H1 (cell line): ENCODE data around the gene FLCN. TPM values are rescaled to one million over a fixed set of nuclear protein-coding genes. Genes with fewer than 3 reads are reported as not detected.
"Not testable (repeated sequence)": the region's sequence is repeated elsewhere in the genome, so short reads cannot be mapped to it uniquely, and the experiment has no call there.

Experiments used
- CTCF ChIA-PET: fragments of 300-600 bp; sonication (Branson Sonifier 250); formaldehyde crosslinking; loops from one replicate; lab custom pipeline; 2021; ENCODE audit not compliant: partially characterized antibody; lab: Charles Lee
- POLR2A ChIA-PET: fragments of 300-600 bp; sonication (Branson Sonifier 250); formaldehyde crosslinking; loops from one replicate; lab custom pipeline; 2021; ENCODE audit warnings: inconsistent platforms; ENCODE audit not compliant: partially characterized antibody; lab: Charles Lee
- DNase-seq, 2 experiments: peaks; one replicate each; pipeline versions ENCODE4 v3.0.0 to v3.0.0-alpha.2; 2010 to 2022; ENCODE audit warnings: low spot score in 2 of 2, low read depth in 1 of 2, mixed read lengths in 1 of 2
- FAIRE-seq: peaks from 2 replicates; lab custom pipeline; 2011; peaks lifted over from hg19 to GRCh38; lab: Jason Lieb, UNC
- H2AFZ ChIP-seq: 2 replicates; pipeline ENCODE4 v1.8.1; 2012; ENCODE audit warnings: low read length, inconsistent platforms
- H2AK5ac ChIP-seq: 2 replicates; pipeline ENCODE4 v1.6.1; 2013; ENCODE audit warnings: low read depth, low read length
- H2BK120ac ChIP-seq: replicated peaks from 2 replicates; pipeline ENCODE3; 2013; ENCODE audit warnings: low read depth, low read length, inconsistent platforms
- H2BK12ac ChIP-seq: 2 replicates; pipeline ENCODE4 v1.6.1; 2013; ENCODE audit warnings: low read depth, low read length
- H2BK15ac ChIP-seq: 2 replicates; pipeline ENCODE4 v1.6.1; 2013; ENCODE audit warnings: low read length
- H2BK20ac ChIP-seq: 2 replicates; pipeline ENCODE4 v1.6.1; 2013; ENCODE audit warnings: low read length
- H2BK5ac ChIP-seq: 2 replicates; pipeline ENCODE4 v1.6.1; 2013; ENCODE audit warnings: low read depth, low read length
- H3K14ac ChIP-seq: 2 replicates; pipeline ENCODE4 v1.6.1; 2013; ENCODE audit warnings: inconsistent platforms; ENCODE audit not compliant: insufficient read length
- H3K18ac ChIP-seq: 2 replicates; pipeline ENCODE4 v1.6.1; 2013; ENCODE audit warnings: low read length; ENCODE audit errors: extremely low read depth
- H3K23ac ChIP-seq: 2 replicates; pipeline ENCODE4 v1.6.1; 2013; ENCODE audit warnings: inconsistent platforms; ENCODE audit not compliant: insufficient read length
- H3K23me2 ChIP-seq: 2 replicates; pipeline ENCODE4 v1.6.1; 2013; ENCODE audit warnings: low read depth, low read length
- H3K27ac ChIP-seq: 2 replicates; pipeline ENCODE4 v1.6.1; 2011; ENCODE audit warnings: low read depth, low read length, inconsistent platforms
- H3K27me3 ChIP-seq, 4 experiments: replicated peaks in 1 of 4; 1 replicate in 1 of 4; 2 replicates in 3 of 4; pipeline versions ENCODE4 v1.6.1 to v1.8.1; 2011 to 2013; ENCODE audit warnings: low read length in 3 of 4, mild to moderate bottlenecking in 3 of 4, inconsistent platforms in 2 of 4, mixed read lengths in 2 of 4, moderate library complexity in 1 of 4; ENCODE audit not compliant: control insufficient read depth in 3 of 4, insufficient read depth in 3 of 4; ENCODE audit errors: extremely low read depth in 1 of 4
- H3K36me3 ChIP-seq, 4 experiments: 2 replicates each; pipeline versions ENCODE4 v1.6.1 to v1.8.1; 2011 to 2013; ENCODE audit warnings: mild to moderate bottlenecking in 4 of 4, low read length in 3 of 4, moderate library complexity in 2 of 4, control low read depth in 1 of 4, inconsistent platforms in 1 of 4; ENCODE audit not compliant: insufficient read depth in 4 of 4, control insufficient read depth in 2 of 4
- H3K4ac ChIP-seq: replicated peaks from 2 replicates; pipeline ENCODE3; 2013; ENCODE audit warnings: low read length, low read depth, mixed read lengths, inconsistent platforms; ENCODE audit not compliant: insufficient read length
- H3K4me1 ChIP-seq, 4 experiments: replicated peaks in 1 of 4; 1 replicate in 1 of 4; 2 replicates in 3 of 4; pipeline versions ENCODE4 v1.6.1 to v1.8.1; 2011 to 2013; ENCODE audit warnings: low read length in 3 of 4, inconsistent platforms in 2 of 4, mixed read lengths in 1 of 4; ENCODE audit not compliant: insufficient read depth in 4 of 4, control insufficient read depth in 3 of 4
- H3K4me2 ChIP-seq, 2 experiments: 2 replicates each; pipeline versions ENCODE4 v1.6.1 to v1.8.1; 2011 to 2013; ENCODE audit warnings: low read depth in 2 of 2, low read length in 2 of 2, control low read depth in 1 of 2, inconsistent platforms in 1 of 2, mild to moderate bottlenecking in 1 of 2; ENCODE audit not compliant: insufficient read depth in 1 of 2
- H3K4me3 ChIP-seq, 4 experiments: fragments of 200-600, 300-600 bp in 1 of 4; sonication (generic), shearing (Covaris generic), sonication (Bioruptor Twin) in 1 of 4; 2 replicates each; pipeline versions ENCODE4 v1.5.1 to v1.8.1; 2011 to 2016; ENCODE audit warnings: low read length in 4 of 4, low read depth in 3 of 4, control low read depth in 2 of 4, inconsistent platforms in 2 of 4, mild to moderate bottlenecking in 2 of 4, mixed read lengths in 1 of 4, moderate library complexity in 1 of 4; ENCODE audit not compliant: insufficient read depth in 2 of 4; ENCODE audit errors: extremely low read depth in 1 of 4
- H3K56ac ChIP-seq: replicated peaks from 2 replicates; pipeline ENCODE3; 2013; ENCODE audit warnings: low read depth, mild to moderate bottlenecking, mixed read lengths, low read length, inconsistent platforms; ENCODE audit not compliant: insufficient read length
- H3K79me1 ChIP-seq: 2 replicates; pipeline ENCODE4 v1.6.1; 2013; ENCODE audit warnings: low read depth, low read length, control low read depth
- H3K79me2 ChIP-seq, 2 experiments: 2 replicates each; pipeline versions ENCODE4 v1.6.1 to v1.8.1; 2012 to 2013; ENCODE audit warnings: low read length in 2 of 2, mild to moderate bottlenecking in 2 of 2, inconsistent platforms in 1 of 2; ENCODE audit not compliant: insufficient read depth in 2 of 2, control insufficient read depth in 1 of 2
- H3K9ac ChIP-seq, 4 experiments: replicated peaks in 1 of 4; 1 replicate in 1 of 4; 2 replicates in 3 of 4; pipeline versions ENCODE4 v1.6.1 to v1.8.1; 2011 to 2013; ENCODE audit warnings: low read depth in 3 of 4, low read length in 3 of 4, control low read depth in 2 of 4, mild to moderate bottlenecking in 2 of 4, moderate library complexity in 2 of 4, inconsistent platforms in 1 of 4; ENCODE audit errors: extremely low read depth in 1 of 4
- H3K9me3 ChIP-seq, 2 experiments: 2 replicates each; pipeline versions ENCODE4 v1.6.1 to v1.8.1; 2012 to 2013; ENCODE audit warnings: mild to moderate bottlenecking in 2 of 2, moderate library complexity in 2 of 2, control low read depth in 1 of 2, inconsistent platforms in 1 of 2, low read depth in 1 of 2, low read length in 1 of 2, mixed read lengths in 1 of 2; ENCODE audit not compliant: insufficient read depth in 2 of 2
- H4K20me1 ChIP-seq, 2 experiments: replicated peaks in 1 of 2; 2 replicates each; pipeline versions ENCODE3 to v1.8.1; 2011 to 2013; ENCODE audit warnings: inconsistent platforms in 2 of 2, low read length in 2 of 2, mild to moderate bottlenecking in 1 of 2; ENCODE audit not compliant: insufficient read depth in 2 of 2, control insufficient read depth in 1 of 2
- H4K5ac ChIP-seq: 2 replicates; pipeline ENCODE4 v1.6.1; 2013; ENCODE audit warnings: low read length, low read depth, mixed read lengths, inconsistent platforms; ENCODE audit not compliant: insufficient read length
- H4K8ac ChIP-seq: 2 replicates; pipeline ENCODE4 v1.8.0; 2013; ENCODE audit warnings: mild to moderate bottlenecking, moderate library complexity, low read length, inconsistent platforms; ENCODE audit not compliant: insufficient read depth; ENCODE audit errors: extremely low read depth
- H4K91ac ChIP-seq: replicated peaks from 2 replicates; pipeline ENCODE3; 2013; ENCODE audit warnings: low read length, mixed read lengths, inconsistent platforms; ENCODE audit not compliant: insufficient read length
- WGBS, 2 experiments: shearing (Covaris generic) in 1 of 2; methylation state at CpG; one replicate each; pipeline versions ENCODE4 v1.1.6 to v1.1.7; 2013 to 2015; ENCODE audit warnings: low lambda C conversion rate in 2 of 2, mixed read lengths in 2 of 2, inconsistent platforms in 1 of 2, low coverage in 1 of 2, missing lambda C conversion rate in 1 of 2; ENCODE audit not compliant: insufficient replicate concordance in 2 of 2, insufficient coverage in 1 of 2, insufficient read length in 1 of 2; ENCODE audit errors: extremely low coverage in 1 of 2, missing lambda C conversion rate in 1 of 2; 5-methylcytosine and 5-hydroxymethylcytosine counted together
- polyA plus RNA-seq, 7 experiments: library from polyadenylated mRNA; depleted of rRNA in 3 of 7; stranded (reverse) in 5 of 7; unstranded in 2 of 7; fragments of >200 nt in 5 of 7; fragments of 200-250 nt in 2 of 7; gene quantifications; 1 replicate in 5 of 7; 2 replicates in 1 of 7; 4 replicates in 1 of 7; pipeline versions ENCODE4 v1.2.1 to v1.2.3, GENCODE V29; 2011 to 2013; ENCODE audit warnings: missing spikeins in 2 of 7, mixed read lengths in 2 of 7
- total RNA-seq: library from RNA; stranded (reverse); fragmentation: NEBNext Ultra II Directional; extraction: Animal tissue kit (Norgen Biotek cat#: 25700); gene quantifications from 2 replicates; pipeline ENCODE4 v1.2.1, GENCODE V29; 2021

The FLCN gene
- total and polyA plus RNA-seq, 2 of the 8 experiments (the other 6 are each of a cell fraction or from before 2014, with no cell fraction given): 15.6 to 34.6 TPM

DNA sequence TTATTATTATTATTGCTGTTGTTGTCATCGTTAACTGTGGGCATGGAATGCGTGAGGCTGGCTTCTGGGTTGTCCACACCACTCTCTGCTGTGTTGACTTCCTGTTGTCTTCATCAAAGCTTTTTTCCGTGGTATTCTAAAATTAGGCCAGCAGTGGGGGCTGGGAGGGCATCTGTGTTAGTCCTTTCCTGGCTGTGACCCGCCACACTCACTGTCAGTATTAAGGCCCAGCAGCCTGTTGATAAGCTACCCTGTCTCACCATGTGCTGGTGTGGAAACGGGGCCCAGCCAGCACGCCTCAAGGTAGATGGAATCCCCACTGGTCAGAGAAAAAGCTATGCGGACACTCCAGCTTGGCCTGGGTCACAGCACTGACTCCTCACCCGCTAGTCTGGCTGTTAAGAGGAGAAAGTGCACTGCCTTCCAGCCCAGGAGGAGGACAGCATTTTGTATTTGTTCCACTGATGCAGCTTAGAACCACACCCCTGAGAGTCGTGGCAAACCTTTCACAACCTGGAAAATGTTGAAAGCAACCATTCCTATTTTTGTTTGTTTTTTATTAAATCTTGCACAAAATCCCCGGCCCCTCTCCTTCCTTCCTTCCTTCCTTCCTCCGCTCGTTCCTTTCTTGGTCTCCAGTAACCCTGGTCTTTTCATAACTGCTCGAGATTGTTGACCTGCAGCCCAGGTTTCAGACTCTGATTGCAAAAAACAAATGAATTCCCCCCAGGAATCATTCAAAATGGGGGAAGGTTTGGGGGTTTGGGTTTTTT, 51.8 kb downstream of the FLCN start:
- H2BK15ac ChIP-seq, H3K9me3 ChIP-seq, H2BK20ac ChIP-seq, H3K4me3 ChIP-seq, H4K91ac ChIP-seq, FAIRE-seq, H2BK120ac ChIP-seq, H3K27me3 ChIP-seq, H3K79me2 ChIP-seq, POLR2A ChIA-PET, H3K23me2 ChIP-seq, H3K4me1 ChIP-seq, H3K79me1 ChIP-seq, H3K4me2 ChIP-seq, H3K23ac ChIP-seq, H3K18ac ChIP-seq, H3K56ac ChIP-seq, H3K4ac ChIP-seq, H3K9ac ChIP-seq, H4K8ac ChIP-seq, H2AK5ac ChIP-seq, H4K20me1 ChIP-seq, H4K5ac ChIP-seq, H2BK5ac ChIP-seq, H3K14ac ChIP-seq, H2BK12ac ChIP-seq, DNase-seq, H3K27ac ChIP-seq, H2AFZ ChIP-seq: not testable (repeated sequence)
- CTCF ChIA-PET: interaction anchor here (0.7 to 1.0 kb wide), 2 partner anchors 13 to 129 kb away, joined by 3 read pairs; no protein-coding TSS in a partner anchor
- peaks cover under 1 to 11% (median 7%) of the 10 kb centered on the region in 4 experiments; a peak in 5 of 8 replicates for H3K36me3 ChIP-seq
- 85% methylated on average over 13 of the region's 13 CpGs; no CpG with 5 or more reads in 1 of the 2 experiments for WGBS, 2 experiments
